Mammary epithelial cell (primary cell): ENCODE results near the gene ATOH8.

Experiments used
- EZH2 ChIP-seq: IDR thresholded peaks from 2 replicates; pipeline ENCODE4 v1.6.1; 2012; ENCODE audit warnings: low read length, inconsistent platforms, borderline replicate concordance
- TF ChIP-seq, protein P1 (sequence below), 2 donors: IDR thresholded peaks in 1 of 2; conservative IDR thresholded peaks in 1 of 2; 2 replicates each; pipeline ENCODE4 v1.5.1; 2011 to 2012; ENCODE audit warnings: inconsistent platforms in 2 of 2, low read length in 2 of 2, mild to moderate bottlenecking in 2 of 2, control low read depth in 1 of 2, low read depth in 1 of 2; ENCODE audit not compliant: insufficient read depth in 1 of 2; ENCODE audit errors: extremely low read depth in 1 of 2

DNA sequence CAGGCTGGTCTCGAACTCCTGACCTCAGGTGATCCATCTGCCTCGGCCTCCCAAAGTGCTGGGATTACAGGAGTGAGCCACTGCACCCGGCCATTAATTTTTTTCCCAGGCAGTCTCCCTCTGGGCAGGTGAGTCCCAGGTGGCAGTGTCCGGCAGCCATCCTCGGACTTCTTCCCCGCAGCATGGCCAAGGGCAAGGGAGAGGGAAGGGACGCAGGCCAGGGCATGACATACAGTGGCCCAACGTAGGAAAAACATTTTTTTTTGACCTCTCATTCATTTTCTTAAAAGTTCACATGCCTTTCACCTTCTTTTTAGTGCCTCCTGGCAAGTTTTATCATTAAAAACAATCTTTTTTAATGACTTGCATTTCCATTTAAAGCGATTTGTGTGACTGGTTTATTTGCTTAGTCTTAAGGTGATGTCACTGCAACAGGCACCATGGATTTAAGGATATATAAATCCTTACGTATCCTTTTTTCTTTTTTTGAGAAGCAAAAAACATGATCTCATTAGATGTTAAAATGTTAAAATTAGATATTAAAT is 23.0 kb upstream of the ATOH8 start:
- TF ChIP-seq, protein P1, sequence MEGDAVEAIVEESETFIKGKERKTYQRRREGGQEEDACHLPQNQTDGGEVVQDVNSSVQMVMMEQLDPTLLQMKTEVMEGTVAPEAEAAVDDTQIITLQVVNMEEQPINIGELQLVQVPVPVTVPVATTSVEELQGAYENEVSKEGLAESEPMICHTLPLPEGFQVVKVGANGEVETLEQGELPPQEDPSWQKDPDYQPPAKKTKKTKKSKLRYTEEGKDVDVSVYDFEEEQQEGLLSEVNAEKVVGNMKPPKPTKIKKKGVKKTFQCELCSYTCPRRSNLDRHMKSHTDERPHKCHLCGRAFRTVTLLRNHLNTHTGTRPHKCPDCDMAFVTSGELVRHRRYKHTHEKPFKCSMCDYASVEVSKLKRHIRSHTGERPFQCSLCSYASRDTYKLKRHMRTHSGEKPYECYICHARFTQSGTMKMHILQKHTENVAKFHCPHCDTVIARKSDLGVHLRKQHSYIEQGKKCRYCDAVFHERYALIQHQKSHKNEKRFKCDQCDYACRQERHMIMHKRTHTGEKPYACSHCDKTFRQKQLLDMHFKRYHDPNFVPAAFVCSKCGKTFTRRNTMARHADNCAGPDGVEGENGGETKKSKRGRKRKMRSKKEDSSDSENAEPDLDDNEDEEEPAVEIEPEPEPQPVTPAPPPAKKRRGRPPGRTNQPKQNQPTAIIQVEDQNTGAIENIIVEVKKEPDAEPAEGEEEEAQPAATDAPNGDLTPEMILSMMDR (conservative IDR thresholded peaks at IDR 0.05 in 1 of 2, IDR thresholded peaks at IDR 0.05 in 1 of 2; ENCODE audit: extremely low read depth in 1 of 2, insufficient read depth in 1 of 2, low read depth in 1 of 2, low read length in 2 of 2): no peak
- no peak for TF ChIP-seq EZH2
